Measurements from ENCODE around the gene ITPKB.

GRCh38 chr1:226733304-226733703 lies 5.8 kb downstream of the ITPKB start:
- TF ChIP-seq CTCF (IDR thresholded peaks at IDR 0.05) (no peak), POLR2A (IDR thresholded peaks at IDR 0.05) (no peak)
